Measurements from ENCODE around the gene VWA8.

Gene VWA8

GRCh38 chr13:41970022-41970421 is 9.1 kb upstream of the VWA8 start:
- no peak overlapping the region for H3K4me3 ChIP-seq (ENCODE audit: low read length)
- H2AFZ ChIP-seq (ENCODE audit: low read depth, low read length) = no peak overlapping the region
- TF ChIP-seq EZH2phosphoT487 (IDR thresholded peaks at IDR 0.05; ENCODE audit: low read depth) = no peak
- no peak for TF ChIP-seq CTCF (IDR thresholded peaks at IDR 0.05; ENCODE audit: low read depth, low read length)
- H4K20me1 ChIP-seq (ENCODE audit: insufficient read depth, low read length) = no peaks in the 10 kb centered on the region
- H3K36me3 ChIP-seq (replicated peaks; ENCODE audit: low read depth, low read length) = no peaks in the 10 kb centered on the region
- no peak overlapping the region for H3K9ac ChIP-seq (ENCODE audit: low read length)
- no peaks in the 10 kb centered on the region for H3K79me2 ChIP-seq (ENCODE audit: low read length)
- no peaks in the 10 kb centered on the region for H3K9me3 ChIP-seq (ENCODE audit: insufficient read depth, low read length)
- H3K27ac ChIP-seq (ENCODE audit: low read length) = no peak overlapping the region
- H3K4me1 ChIP-seq (ENCODE audit: low read length) = no peaks in the 10 kb centered on the region
- no peaks in the 10 kb centered on the region for H3K27me3 ChIP-seq (ENCODE audit: low read depth, low read length)
- H3K4me2 ChIP-seq (ENCODE audit: low read length) = no peak overlapping the region

GRCh38 chr13:41969072-41969471 is 8.2 kb upstream of the VWA8 start:
- no peaks in the 10 kb centered on the region for H3K27me3 ChIP-seq (ENCODE audit: low read depth, low read length)
- H2AFZ ChIP-seq (ENCODE audit: low read depth, low read length) = no peak overlapping the region
- H3K79me2 ChIP-seq (ENCODE audit: low read length) = no peaks in the 10 kb centered on the region
- H3K4me2 ChIP-seq (ENCODE audit: low read length) = no peak overlapping the region
- no peak overlapping the region for H3K27ac ChIP-seq (ENCODE audit: low read length)
- no peaks in the 10 kb centered on the region for H3K36me3 ChIP-seq (replicated peaks; ENCODE audit: low read depth, low read length)
- TF ChIP-seq CTCF (IDR thresholded peaks at IDR 0.05; ENCODE audit: low read depth, low read length) (no peak), EZH2phosphoT487 (IDR thresholded peaks at IDR 0.05; ENCODE audit: low read depth) (no peak)
- H3K4me3 ChIP-seq (ENCODE audit: low read length) = no peak overlapping the region
- H3K9me3 ChIP-seq (ENCODE audit: insufficient read depth, low read length) = no peaks in the 10 kb centered on the region
- no peak overlapping the region for H3K9ac ChIP-seq (ENCODE audit: low read length)
- H4K20me1 ChIP-seq (ENCODE audit: insufficient read depth, low read length) = no peaks in the 10 kb centered on the region
- no peaks in the 10 kb centered on the region for H3K4me1 ChIP-seq (ENCODE audit: low read length)

- Histone ChIP-seq H3K4me1 (ENCODE audit: low read length) (peaks cover 4% of the 10 kb centered on the region; the same call in 1 of the 2 replicates), H2AFZ (ENCODE audit: low read depth, low read length) (no peak overlapping the region), H3K36me3 (replicated peaks; ENCODE audit: low read depth, low read length) (no peaks in the 10 kb centered on the region), H3K9me3 (ENCODE audit: insufficient read depth, low read length) (no peaks in the 10 kb centered on the region), H3K27ac (ENCODE audit: low read length) (no peak overlapping the region), H3K4me2 (ENCODE audit: low read length) (no peak overlapping the region), H3K4me3 (ENCODE audit: low read length) (no peak overlapping the region), H4K20me1 (ENCODE audit: insufficient read depth, low read length) (no peaks in the 10 kb centered on the region), H3K27me3 (ENCODE audit: low read depth, low read length) (no peaks in the 10 kb centered on the region), H3K79me2 (ENCODE audit: low read length) (no peaks in the 10 kb centered on the region), H3K9ac (ENCODE audit: low read length) (no peak overlapping the region)
- TF ChIP-seq CTCF (IDR thresholded peaks at IDR 0.05; ENCODE audit: low read depth, low read length) (no peak), EZH2phosphoT487 (IDR thresholded peaks at IDR 0.05; ENCODE audit: low read depth) (no peak)
Observed at GRCh38 chr13:41966671-41967070, 5.8 kb upstream of the VWA8 start.

GRCh38 chr13:41962994-41963393 is 2.1 kb upstream of the VWA8 start:
- Histone ChIP-seq H3K79me2 (ENCODE audit: low read length) (peaks cover 28% of the 10 kb centered on the region), H3K4me1 (ENCODE audit: low read length) (peaks cover 17% of the 10 kb centered on the region), H3K27me3 (ENCODE audit: low read depth, low read length) (no peaks in the 10 kb centered on the region), H2AFZ (ENCODE audit: low read depth, low read length) (no peak overlapping the region), H3K4me2 (ENCODE audit: low read length) (no peak overlapping the region), H3K4me3 (ENCODE audit: low read length) (no peak overlapping the region), H3K36me3 (replicated peaks; ENCODE audit: low read depth, low read length) (no peaks in the 10 kb centered on the region), H3K9ac (ENCODE audit: low read length) (no peak overlapping the region), H3K27ac (ENCODE audit: low read length) (no peak overlapping the region), H3K9me3 (ENCODE audit: insufficient read depth, low read length) (no peaks in the 10 kb centered on the region), H4K20me1 (ENCODE audit: insufficient read depth, low read length) (no peaks in the 10 kb centered on the region)
- no peak for TF ChIP-seq EZH2phosphoT487 (IDR thresholded peaks at IDR 0.05; ENCODE audit: low read depth)
- TF ChIP-seq CTCF (IDR thresholded peaks at IDR 0.05; ENCODE audit: low read depth, low read length) = no peak

Data from OCI-LY3 (cell line).